Esophagus squamous epithelium (tissue), 4 donors: ENCODE results near the gene KLHL40.

Source experiments
- CTCF ChIP-seq, 6 experiments: fragments of 450-650 bp in 4 of 6; fragments of 200-600 bp in 2 of 6; sonication (generic) in 2 of 6; IDR thresholded peaks; one replicate each; pipeline ENCODE4 v1.5.1; 2016 to 2019; ENCODE audit warnings: antibody characterized with exemption in 6 of 6, mild to moderate bottlenecking in 4 of 6, moderate library complexity in 4 of 6
- POLR2A ChIP-seq, 4 donors: fragments of 450-650 bp; IDR thresholded peaks; one replicate each; pipeline ENCODE4 v1.6.1; 2017; ENCODE audit warnings: antibody characterized with exemption in 4 of 4, mild to moderate bottlenecking in 4 of 4, moderate library complexity in 3 of 4

DNA sequence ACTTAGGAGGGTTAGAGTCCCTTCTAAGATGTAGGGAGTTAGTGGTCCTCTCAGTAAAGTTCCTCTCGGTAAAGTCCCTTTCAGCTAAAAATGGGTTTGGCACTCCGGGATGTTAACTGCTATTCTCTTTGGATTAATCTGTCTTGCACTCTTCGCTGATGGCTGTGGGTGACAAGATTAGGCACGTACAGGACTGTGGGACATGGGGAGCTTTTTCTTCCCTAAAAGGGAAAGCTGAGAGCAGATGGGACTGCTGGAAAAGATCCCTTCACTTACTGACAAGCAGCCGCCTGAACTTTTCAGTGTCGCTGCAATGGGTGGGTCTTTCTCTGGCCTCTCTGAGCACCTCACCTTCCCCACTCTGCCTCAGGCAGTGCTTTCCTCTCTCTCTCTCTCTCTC, 33.7 kb downstream of the KLHL40 start:
- TF ChIP-seq CTCF (IDR thresholded peaks at IDR 0.05) (no peak), POLR2A (IDR thresholded peaks at IDR 0.05) (no peak)
